Panc1 (cell line): Measurements from ENCODE around the gene COL23A1.

ENCODE experiments used
- TF ChIP-seq, protein P1 (sequence below), 2 experiments: IDR thresholded peaks; 2 replicates each; pipeline ENCODE4 v1.6.1; 2011 to 2012; ENCODE audit warnings: low read depth in 2 of 2, control low read depth in 1 of 2, low read length in 1 of 2, mild to moderate bottlenecking in 1 of 2, moderate library complexity in 1 of 2; ENCODE audit not compliant: insufficient read depth in 1 of 2
- TF ChIP-seq, protein P2 (sequence below): fragments of 450-650 bp; IDR thresholded peaks from 2 replicates; pipeline ENCODE4 v1.5.1; 2017; ENCODE audit warnings: mild to moderate bottlenecking

GRCh38 chr5:178312880-178313282, 277.3 kb downstream of the COL23A1 start:
- TF ChIP-seq, protein P1, sequence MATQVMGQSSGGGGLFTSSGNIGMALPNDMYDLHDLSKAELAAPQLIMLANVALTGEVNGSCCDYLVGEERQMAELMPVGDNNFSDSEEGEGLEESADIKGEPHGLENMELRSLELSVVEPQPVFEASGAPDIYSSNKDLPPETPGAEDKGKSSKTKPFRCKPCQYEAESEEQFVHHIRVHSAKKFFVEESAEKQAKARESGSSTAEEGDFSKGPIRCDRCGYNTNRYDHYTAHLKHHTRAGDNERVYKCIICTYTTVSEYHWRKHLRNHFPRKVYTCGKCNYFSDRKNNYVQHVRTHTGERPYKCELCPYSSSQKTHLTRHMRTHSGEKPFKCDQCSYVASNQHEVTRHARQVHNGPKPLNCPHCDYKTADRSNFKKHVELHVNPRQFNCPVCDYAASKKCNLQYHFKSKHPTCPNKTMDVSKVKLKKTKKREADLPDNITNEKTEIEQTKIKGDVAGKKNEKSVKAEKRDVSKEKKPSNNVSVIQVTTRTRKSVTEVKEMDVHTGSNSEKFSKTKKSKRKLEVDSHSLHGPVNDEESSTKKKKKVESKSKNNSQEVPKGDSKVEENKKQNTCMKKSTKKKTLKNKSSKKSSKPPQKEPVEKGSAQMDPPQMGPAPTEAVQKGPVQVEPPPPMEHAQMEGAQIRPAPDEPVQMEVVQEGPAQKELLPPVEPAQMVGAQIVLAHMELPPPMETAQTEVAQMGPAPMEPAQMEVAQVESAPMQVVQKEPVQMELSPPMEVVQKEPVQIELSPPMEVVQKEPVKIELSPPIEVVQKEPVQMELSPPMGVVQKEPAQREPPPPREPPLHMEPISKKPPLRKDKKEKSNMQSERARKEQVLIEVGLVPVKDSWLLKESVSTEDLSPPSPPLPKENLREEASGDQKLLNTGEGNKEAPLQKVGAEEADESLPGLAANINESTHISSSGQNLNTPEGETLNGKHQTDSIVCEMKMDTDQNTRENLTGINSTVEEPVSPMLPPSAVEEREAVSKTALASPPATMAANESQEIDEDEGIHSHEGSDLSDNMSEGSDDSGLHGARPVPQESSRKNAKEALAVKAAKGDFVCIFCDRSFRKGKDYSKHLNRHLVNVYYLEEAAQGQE (IDR thresholded peaks at IDR 0.05; ENCODE audit: insufficient read depth in 1 of 2, low read depth in 2 of 2, low read length in 1 of 2): no peak
- TF ChIP-seq, protein P2, sequence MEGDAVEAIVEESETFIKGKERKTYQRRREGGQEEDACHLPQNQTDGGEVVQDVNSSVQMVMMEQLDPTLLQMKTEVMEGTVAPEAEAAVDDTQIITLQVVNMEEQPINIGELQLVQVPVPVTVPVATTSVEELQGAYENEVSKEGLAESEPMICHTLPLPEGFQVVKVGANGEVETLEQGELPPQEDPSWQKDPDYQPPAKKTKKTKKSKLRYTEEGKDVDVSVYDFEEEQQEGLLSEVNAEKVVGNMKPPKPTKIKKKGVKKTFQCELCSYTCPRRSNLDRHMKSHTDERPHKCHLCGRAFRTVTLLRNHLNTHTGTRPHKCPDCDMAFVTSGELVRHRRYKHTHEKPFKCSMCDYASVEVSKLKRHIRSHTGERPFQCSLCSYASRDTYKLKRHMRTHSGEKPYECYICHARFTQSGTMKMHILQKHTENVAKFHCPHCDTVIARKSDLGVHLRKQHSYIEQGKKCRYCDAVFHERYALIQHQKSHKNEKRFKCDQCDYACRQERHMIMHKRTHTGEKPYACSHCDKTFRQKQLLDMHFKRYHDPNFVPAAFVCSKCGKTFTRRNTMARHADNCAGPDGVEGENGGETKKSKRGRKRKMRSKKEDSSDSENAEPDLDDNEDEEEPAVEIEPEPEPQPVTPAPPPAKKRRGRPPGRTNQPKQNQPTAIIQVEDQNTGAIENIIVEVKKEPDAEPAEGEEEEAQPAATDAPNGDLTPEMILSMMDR: no peak
